Gastroesophageal sphincter (tissue), 4 donors: ENCODE results near the gene LETM1. TPM values are rescaled to one million over a fixed set of nuclear protein-coding genes. Genes with fewer than 3 reads are reported as not detected.

Source experiments
- ATAC-seq: fragments of 150-250 bp; one replicate; pipeline ENCODE4 v1.9.1; 2016; ENCODE audit warnings: mild to moderate bottlenecking, moderate library complexity
- H3K27ac ChIP-seq, 4 donors: fragments of 200-600 bp; sonication (generic) in 3 of 4; 1 replicate in 3 of 4; 2 replicates in 1 of 4; pipeline ENCODE4 v1.5.1; 2016 to 2019
- H3K27me3 ChIP-seq: fragments of 200-600 bp; sonication (generic); one replicate; pipeline ENCODE4 v1.5.1; 2019
- H3K36me3 ChIP-seq, 2 donors: fragments of 200-600 bp; sonication (generic); one replicate each; pipeline ENCODE4 v1.5.1; 2019; ENCODE audit warnings: control low read depth in 1 of 2
- H3K4me1 ChIP-seq, 3 donors: fragments of 200-600 bp; sonication (generic); 1 replicate in 2 of 3; 2 replicates in 1 of 3; pipeline ENCODE4 v1.5.1; 2016 to 2019; ENCODE audit warnings: control low read depth in 2 of 3
- H3K4me3 ChIP-seq, 2 donors: fragments of 200-600 bp; sonication (generic); one replicate each; pipeline ENCODE4 v1.5.1; 2019; ENCODE audit warnings: mild to moderate bottlenecking in 1 of 2, moderate library complexity in 1 of 2
- H3K9me3 ChIP-seq, 3 donors: fragments of 200-600 bp; sonication (generic); one replicate each; pipeline ENCODE4 v1.5.1; 2017 to 2019; ENCODE audit warnings: control low read depth in 2 of 3
- EP300 ChIP-seq: sonication (generic); formaldehyde crosslinking; IDR thresholded peaks from one replicate; pipeline ENCODE4 v1.6.1; 2017; ENCODE audit warnings: antibody characterized with exemption, mild to moderate bottlenecking
- POLR2A ChIP-seq, 2 donors: fragments of 450-650 bp; IDR thresholded peaks; one replicate each; pipeline ENCODE4 v1.6.1; 2017; ENCODE audit warnings: antibody characterized with exemption in 2 of 2, mild to moderate bottlenecking in 2 of 2, moderate library complexity in 1 of 2
- POLR2AphosphoS5 ChIP-seq: sonication (generic); formaldehyde crosslinking; IDR thresholded peaks from one replicate; pipeline ENCODE4 v1.6.1; 2017; ENCODE audit warnings: antibody characterized with exemption
- WGBS, 2 donors: methylation state at CpG; one replicate each; pipeline ENCODE4 v1.1.5; 2018; ENCODE audit warnings: low coverage in 1 of 2; 5-methylcytosine and 5-hydroxymethylcytosine counted together
- total RNA-seq, 4 donors: library from RNA; depleted of rRNA; stranded (reverse); fragments of >200 nt; gene quantifications; one replicate each; pipeline ENCODE4 v1.1.0, GENCODE V29; 2016
- TF ChIP-seq, protein P1 (sequence below), 4 experiments: fragments of 200-600 bp in 2 of 4; fragments of 450-650 bp in 2 of 4; sonication (generic) in 1 of 4; IDR thresholded peaks; one replicate each; pipeline ENCODE4 v1.5.1; 2017 to 2019; ENCODE audit warnings: antibody characterized with exemption in 4 of 4, mild to moderate bottlenecking in 2 of 4, moderate library complexity in 2 of 4

LETM1 gene
- total RNA-seq, 4 donors from 2014 or later: 24.0 to 29.2 (median 26.9) TPM

DNA sequence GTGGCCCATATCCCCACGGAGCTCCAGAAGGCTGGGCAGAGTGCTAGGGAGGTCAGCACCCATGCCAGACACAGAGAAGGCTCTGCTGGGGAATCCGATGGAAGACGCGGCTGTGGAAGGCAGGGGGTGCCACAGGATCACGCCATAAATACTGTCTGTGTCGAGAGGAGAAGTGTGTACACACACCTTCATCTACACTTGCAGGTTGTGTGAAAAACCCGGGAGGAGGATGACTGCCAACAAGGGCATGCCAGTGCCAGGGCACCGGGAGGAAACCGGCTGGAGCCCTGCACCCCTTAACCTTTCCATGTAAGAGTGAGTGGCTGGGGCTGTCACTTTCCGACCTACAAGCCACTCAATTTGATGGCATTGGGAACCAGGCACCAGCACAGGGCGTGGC, 31.2 kb downstream of the LETM1 start:
- Histone ChIP-seq H3K9me3 (no peaks in the 10 kb centered on the region), H3K27me3 (no peaks in the 10 kb centered on the region), H3K27ac (no peak overlapping the region), H3K36me3 (peaks cover 0 to 78% of the 10 kb centered on the region in 2 donors), H3K4me1 (no peaks in the 10 kb centered on the region), H3K4me3 (no peak overlapping the region)
- ATAC-seq: no peak
- WGBS, 2 donors: 80 to 86% methylated on average over 4 to 7 of the region's 11 CpGs
- TF ChIP-seq POLR2AphosphoS5: no peak
- no peak for TF ChIP-seq EP300
- TF ChIP-seq POLR2A (IDR thresholded peaks at IDR 0.05): no peak
- TF ChIP-seq, protein P1, sequence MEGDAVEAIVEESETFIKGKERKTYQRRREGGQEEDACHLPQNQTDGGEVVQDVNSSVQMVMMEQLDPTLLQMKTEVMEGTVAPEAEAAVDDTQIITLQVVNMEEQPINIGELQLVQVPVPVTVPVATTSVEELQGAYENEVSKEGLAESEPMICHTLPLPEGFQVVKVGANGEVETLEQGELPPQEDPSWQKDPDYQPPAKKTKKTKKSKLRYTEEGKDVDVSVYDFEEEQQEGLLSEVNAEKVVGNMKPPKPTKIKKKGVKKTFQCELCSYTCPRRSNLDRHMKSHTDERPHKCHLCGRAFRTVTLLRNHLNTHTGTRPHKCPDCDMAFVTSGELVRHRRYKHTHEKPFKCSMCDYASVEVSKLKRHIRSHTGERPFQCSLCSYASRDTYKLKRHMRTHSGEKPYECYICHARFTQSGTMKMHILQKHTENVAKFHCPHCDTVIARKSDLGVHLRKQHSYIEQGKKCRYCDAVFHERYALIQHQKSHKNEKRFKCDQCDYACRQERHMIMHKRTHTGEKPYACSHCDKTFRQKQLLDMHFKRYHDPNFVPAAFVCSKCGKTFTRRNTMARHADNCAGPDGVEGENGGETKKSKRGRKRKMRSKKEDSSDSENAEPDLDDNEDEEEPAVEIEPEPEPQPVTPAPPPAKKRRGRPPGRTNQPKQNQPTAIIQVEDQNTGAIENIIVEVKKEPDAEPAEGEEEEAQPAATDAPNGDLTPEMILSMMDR (IDR thresholded peaks at IDR 0.05): no peak

DNA sequence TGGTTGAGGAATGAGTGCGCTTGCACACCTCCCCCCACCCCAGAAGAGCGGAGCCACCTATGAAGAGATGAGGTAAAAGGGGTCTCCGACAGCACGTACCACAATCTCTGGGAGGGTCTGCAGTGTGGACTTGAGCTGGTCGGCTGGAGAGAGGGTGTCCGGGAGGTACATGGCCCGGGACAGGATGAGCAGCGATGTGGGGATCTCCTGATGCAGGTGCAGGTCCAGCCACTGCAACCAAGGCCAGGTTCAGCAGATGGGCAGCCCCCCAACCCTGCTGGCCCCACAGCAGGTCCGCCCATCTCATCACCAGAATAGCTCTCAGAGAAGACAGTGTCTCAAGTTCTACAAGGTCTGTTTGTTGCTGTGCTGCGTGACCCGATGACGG, 32.4 kb downstream of the LETM1 start:
- peaks cover 0 to 85% of the 10 kb centered on the region in 2 donors for H3K36me3 ChIP-seq

DNA sequence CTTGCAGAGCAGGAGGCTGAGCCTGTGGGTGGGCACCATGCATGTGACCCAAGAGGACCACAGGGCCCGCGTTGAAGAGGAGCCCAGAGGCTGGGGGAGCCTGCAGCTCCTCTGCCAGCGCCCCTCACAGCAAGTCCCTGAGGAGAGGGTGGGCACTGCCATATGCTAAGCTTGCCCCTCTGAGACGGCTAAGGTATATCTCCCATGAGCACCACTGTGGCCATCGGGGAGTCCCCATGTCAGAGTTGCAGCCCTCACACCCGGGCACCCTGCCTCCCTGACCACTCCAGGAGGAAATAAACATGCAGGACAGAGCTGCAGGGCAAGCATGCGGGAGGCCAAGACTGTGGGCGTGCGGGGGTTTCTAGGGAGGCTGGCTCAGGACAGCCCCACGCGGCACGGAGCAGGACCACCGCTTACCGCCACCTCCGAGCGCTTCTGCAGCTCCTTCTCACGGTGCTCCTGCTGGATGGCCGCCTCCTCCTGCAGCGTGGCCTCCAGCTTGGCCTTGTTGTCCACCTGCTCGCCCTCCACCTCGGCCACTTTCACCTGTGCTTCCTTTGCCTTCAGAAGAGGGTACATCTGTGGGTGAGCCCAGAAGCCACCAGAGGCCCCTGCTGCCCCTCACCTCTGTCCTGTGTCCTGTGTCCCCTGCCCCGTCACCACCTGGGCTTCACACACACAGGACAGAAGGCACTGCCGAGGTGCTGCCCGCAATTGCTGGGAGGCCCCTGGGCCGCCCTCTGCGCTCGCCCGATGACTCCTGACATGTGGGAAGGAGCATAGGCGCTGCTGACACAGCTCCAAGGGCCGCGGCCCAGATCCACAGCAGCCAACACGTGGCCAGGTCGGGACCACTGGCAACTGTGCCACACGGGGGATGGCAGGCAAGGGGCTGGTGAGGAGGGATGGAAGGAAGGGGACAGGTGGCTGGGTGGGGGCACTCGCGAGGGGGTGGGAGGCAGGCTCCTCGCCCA, 33.1 kb downstream of the LETM1 start:
- Histone ChIP-seq H3K27me3 (no peaks in the 10 kb centered on the region), H3K4me3 (no peak overlapping the region), H3K9me3 (no peaks in the 10 kb centered on the region), H3K27ac (no peak overlapping the region), H3K4me1 (no peaks in the 10 kb centered on the region), H3K36me3 (peaks cover 0 to 92% of the 10 kb centered on the region in 2 donors)
- WGBS, 2 donors: 92 to 93% methylated on average over 7 to 9 of the region's 37 CpGs
- ATAC-seq: no peak
- TF ChIP-seq POLR2A (IDR thresholded peaks at IDR 0.05) (no peak), POLR2AphosphoS5 (no peak), EP300 (no peak)
- TF ChIP-seq, protein P1 (IDR thresholded peaks at IDR 0.05): no peak

More for the DNA sequence above, 32.4 kb downstream of the LETM1 start:
- no peak for ATAC-seq
- TF ChIP-seq EP300: no peak
- TF ChIP-seq POLR2AphosphoS5: no peak
- no peak for TF ChIP-seq POLR2A (IDR thresholded peaks at IDR 0.05)
- TF ChIP-seq, protein P1 (IDR thresholded peaks at IDR 0.05): no peak
- Histone ChIP-seq H3K4me1 (no peaks in the 10 kb centered on the region), H3K27ac (no peak overlapping the region), H3K27me3 (no peaks in the 10 kb centered on the region), H3K9me3 (no peaks in the 10 kb centered on the region), H3K4me3 (no peak overlapping the region)
- WGBS, 2 donors: 80 to 95% methylated on average over 4 to 5 of the region's 12 CpGs

DNA sequence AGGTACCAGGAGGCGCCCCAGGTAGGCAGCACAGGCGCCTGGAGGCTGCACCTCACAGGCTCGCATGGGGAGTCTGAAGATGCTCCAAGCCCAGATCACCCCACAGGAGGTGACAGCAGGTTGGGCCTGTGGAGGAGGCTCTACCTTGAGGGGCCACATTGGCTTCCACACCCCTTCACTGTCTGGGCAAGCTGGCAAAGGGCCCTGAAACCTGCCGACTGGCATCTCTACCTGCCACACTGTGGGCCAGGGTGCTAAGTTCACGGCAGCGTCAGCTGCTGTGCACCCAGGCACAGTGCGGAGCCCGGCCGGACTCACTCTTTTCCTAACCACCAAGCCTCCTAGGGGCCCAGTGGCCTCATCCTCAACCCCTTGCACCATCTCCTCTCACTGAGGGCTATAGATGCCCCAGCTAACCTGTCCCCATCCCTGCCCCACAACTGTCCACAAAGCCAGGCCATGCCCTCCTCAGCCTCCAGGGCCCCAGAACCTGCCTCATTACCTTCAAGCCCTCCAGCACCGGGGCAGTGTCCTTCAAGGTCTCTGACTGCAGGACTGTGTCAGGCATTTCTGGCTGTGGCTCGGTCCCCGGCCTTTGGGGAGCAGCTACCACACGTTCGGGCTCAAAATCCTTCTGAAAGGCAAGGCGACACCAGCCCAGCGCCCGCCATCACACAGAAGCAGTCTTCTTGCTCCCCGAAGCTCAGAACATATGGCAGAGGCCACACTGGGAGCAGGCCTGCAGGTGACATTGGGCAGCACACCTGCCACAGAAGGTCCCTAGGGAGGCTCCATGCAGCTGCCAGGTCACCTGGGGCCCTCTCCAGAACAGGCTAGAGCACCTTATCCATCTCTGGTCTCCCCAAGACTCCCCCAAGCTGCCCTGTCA, 34.0 kb downstream of the LETM1 start:
- no peak for ATAC-seq
- Histone ChIP-seq H3K4me1 (no peaks in the 10 kb centered on the region), H3K4me3 (no peak overlapping the region), H3K9me3 (no peaks in the 10 kb centered on the region), H3K36me3 (peaks cover 0 to 100% of the 10 kb centered on the region in 2 donors), H3K27ac (no peak overlapping the region), H3K27me3 (no peaks in the 10 kb centered on the region)
- 100% methylated on average over 1 of the region's 18 CpGs; no CpG with 5 or more reads in 1 of the 2 donors for WGBS, 2 donors
- TF ChIP-seq POLR2AphosphoS5: no peak
- TF ChIP-seq POLR2A (IDR thresholded peaks at IDR 0.05): no peak
- TF ChIP-seq, protein P1 (IDR thresholded peaks at IDR 0.05): no peak
- TF ChIP-seq EP300: no peak
